Neural cell (in vitro differentiated cells): ENCODE data around the gene MKX.

ENCODE experiments used
- EZH2 ChIP-seq: fragments of 200-600, 300-800 bp; shearing (Covaris generic), sonication (generic); IDR thresholded peaks from 2 replicates; pipeline ENCODE4 v1.6.1; 2014; ENCODE audit warnings: antibody characterized with exemption, low read length, borderline replicate concordance, mild to moderate bottlenecking; ENCODE audit not compliant: insufficient read depth, poor library complexity, severe bottlenecking
- POLR2AphosphoS5 ChIP-seq: IDR thresholded peaks from 2 replicates; pipeline ENCODE4 v1.6.1; 2012
- RAD21 ChIP-seq: fragments of 450-650 bp; conservative IDR thresholded peaks from 2 replicates; pipeline ENCODE4 v1.6.1; 2014; ENCODE audit warnings: antibody characterized with exemption, mild to moderate bottlenecking, moderate library complexity
- TAF1 ChIP-seq: IDR thresholded peaks from 2 replicates; pipeline ENCODE4 v1.6.1; 2012; ENCODE audit warnings: low read depth
- TF ChIP-seq, protein P1 (sequence below): fragments of 450-650 bp; IDR thresholded peaks from 2 replicates; pipeline ENCODE4 v1.5.1; 2014; ENCODE audit warnings: antibody characterized with exemption, mild to moderate bottlenecking, moderate library complexity; ENCODE audit not compliant: poor library complexity, severe bottlenecking

DNA sequence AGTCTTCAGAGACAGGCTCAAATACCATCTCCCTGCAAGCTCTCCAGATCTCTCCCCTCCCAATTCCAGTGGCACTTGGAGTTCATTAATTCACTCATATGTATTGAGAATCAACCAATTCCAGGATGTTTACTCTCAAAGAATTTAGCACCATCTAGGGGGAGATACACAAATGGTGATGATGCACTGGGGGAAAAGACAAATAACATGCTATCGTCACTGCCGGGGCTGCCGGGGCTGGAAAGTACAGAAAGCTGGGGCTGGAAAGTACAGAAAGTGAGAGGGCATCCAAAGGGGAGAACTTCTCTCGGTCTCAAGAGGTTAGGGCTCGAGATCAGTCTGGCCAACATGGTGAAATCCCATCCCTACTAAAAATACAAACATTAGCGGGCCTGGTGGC is 118.7 kb downstream of the MKX start:
- TF ChIP-seq, protein P1, sequence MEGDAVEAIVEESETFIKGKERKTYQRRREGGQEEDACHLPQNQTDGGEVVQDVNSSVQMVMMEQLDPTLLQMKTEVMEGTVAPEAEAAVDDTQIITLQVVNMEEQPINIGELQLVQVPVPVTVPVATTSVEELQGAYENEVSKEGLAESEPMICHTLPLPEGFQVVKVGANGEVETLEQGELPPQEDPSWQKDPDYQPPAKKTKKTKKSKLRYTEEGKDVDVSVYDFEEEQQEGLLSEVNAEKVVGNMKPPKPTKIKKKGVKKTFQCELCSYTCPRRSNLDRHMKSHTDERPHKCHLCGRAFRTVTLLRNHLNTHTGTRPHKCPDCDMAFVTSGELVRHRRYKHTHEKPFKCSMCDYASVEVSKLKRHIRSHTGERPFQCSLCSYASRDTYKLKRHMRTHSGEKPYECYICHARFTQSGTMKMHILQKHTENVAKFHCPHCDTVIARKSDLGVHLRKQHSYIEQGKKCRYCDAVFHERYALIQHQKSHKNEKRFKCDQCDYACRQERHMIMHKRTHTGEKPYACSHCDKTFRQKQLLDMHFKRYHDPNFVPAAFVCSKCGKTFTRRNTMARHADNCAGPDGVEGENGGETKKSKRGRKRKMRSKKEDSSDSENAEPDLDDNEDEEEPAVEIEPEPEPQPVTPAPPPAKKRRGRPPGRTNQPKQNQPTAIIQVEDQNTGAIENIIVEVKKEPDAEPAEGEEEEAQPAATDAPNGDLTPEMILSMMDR: no peak
- TF ChIP-seq EZH2 (no peak), RAD21 (no peak), TAF1 (no peak), POLR2AphosphoS5 (no peak)
